GM19238 (cell line): ENCODE measurements around the gene B4GALNT3.

Source experiments
- DNase-seq: peaks from one replicate; pipeline ENCODE4 v3.0.0; 2011; ENCODE audit warnings: low spot score; ENCODE audit not compliant: insufficient read length

Gene B4GALNT3

GRCh38 chr12:591167-592023 is 131.7 kb downstream of the B4GALNT3 start:
- no peak for DNase-seq

- DNase-seq: no peak
These were observed 132.3 kb downstream of the B4GALNT3 start for GRCh38 chr12:592024-592505.

DNA sequence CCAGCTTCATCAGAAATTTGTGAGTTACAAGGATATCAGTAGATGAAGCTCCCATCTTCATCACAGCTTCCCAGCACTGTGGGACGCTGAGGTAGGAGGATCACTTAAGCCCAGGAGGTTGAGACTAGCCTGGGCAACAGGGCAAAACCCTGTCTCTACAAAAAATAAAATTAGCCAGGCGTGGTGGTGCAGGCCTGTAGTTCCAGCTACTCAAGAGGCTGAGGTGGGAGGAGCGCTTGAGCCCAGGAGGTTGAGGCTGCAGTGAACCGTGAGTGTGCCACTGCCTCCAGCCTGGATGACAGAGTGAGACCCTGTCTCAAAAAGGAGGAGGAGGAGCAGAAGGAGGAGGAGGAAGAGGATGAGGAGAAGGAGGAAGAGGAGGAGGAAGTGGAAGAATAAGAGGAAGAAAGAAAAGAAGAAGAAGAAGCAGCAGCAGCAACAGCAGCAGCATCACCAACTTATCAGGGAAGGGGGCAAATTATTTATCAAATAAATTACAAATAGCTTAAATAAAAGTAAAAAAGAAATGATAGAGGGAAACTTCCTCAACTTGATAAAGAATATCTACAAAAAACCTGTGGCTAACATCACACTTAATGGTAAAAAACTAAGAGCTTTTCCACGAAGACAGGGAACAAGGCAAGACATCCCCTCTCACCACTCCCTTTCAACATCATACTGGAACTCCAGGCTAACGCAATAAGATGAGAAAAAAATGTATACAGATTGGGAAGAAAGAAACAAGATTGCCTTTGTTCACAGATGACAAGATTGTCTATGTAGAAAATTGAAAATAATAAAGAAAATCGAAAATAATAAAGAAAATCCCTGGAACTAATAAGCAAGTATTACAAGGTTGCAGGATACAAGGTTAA is 133.9 kb downstream of the B4GALNT3 start:
- no peak for DNase-seq

GRCh38 chr12:597926-598568 is 138.3 kb downstream of the B4GALNT3 start:
- DNase-seq: no peak

GRCh38 chr12:599756-600155 is 140.0 kb downstream of the B4GALNT3 start:
- DNase-seq: no peak

DNA sequence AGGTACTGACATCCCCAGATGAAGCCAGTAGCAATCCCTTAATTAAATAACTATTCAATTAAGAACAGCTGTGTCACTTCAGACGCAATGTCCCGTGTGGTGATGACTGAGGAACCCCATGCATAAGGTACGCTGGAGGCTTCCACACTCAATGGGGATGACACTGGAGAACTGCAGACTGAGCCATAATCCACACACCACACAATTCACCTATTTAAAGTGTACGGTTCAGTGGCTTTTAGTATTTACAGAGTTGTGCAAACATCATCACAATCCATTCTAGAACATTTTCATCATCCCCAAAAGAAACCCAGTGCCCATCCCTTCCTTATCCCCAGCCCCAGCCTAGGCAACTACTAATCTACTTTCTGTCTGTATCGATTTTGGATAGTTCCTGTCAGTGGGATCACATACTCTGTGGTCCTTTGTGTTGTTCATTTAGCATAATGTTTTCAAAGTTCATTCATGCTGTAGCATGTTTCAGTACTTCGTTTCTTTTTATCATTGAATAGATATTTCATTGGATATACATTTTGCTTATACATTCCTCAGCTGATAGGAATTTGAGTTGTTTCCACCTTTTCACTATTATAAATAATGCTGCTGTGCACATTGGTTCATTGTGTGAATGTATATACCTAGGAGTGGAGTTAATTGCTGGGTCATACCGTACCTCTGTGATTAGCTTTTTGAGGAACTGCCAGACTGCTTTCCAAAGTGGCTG is 142.4 kb downstream of the B4GALNT3 start:
- no peak for DNase-seq

- no peak for DNase-seq
These were observed 142.9 kb downstream of the B4GALNT3 start for GRCh38 chr12:602700-603068.

- DNase-seq: no peak
These were observed 145.2 kb downstream of the B4GALNT3 start for GRCh38 chr12:604956-605355.

DNA sequence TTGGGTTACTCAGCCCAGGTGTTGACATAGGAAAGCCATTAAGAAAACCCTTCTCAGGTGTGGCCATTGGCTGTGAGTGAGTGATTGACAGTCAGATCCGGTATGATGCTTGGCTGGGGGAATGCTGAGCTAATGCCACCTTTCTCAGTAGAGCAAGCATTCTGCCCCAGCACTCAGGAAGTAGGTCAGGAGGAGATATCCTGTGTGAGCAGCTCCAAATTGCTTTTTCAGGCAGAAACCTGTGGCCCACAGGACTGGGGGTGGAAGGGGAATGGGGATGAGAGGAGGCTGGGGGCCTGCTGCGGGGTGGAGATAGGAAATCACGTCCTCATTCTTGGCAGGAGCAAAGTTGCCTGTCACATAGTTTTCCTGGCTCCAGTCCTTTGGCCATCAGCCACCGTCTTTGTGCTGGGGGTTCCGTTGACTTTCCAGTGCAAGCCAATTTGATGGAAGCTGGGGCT is 147.8 kb downstream of the B4GALNT3 start:
- DNase-seq: no peak

GRCh38 chr12:608413-608812 is 148.7 kb downstream of the B4GALNT3 start:
- no peak for DNase-seq

GRCh38 chr12:608921-609320 is 149.2 kb downstream of the B4GALNT3 start:
- no peak for DNase-seq

DNA sequence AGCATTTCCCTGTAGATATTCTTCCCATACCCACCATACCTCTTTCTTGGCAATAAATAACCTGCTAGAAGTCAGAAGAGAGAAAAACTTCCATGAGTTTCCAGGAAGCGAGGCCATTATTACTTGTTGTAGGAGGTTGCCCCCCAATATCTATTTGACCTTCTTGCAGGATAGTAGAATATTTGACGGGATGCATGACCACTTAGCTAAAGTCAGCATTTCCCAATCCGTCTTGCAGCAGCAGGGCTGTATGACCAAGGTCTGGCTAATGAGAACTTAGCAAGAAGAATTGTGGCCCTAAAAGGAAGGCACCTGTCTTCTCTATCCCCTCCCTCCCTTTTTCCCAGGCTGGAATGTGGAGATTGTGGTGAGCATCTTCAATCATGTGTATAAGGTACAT is 152.0 kb downstream of the B4GALNT3 start:
- DNase-seq: no peak

GRCh38 chr12:612293-612692 is 152.6 kb downstream of the B4GALNT3 start:
- no peak for DNase-seq

GRCh38 chr12:612886-613285 is 153.1 kb downstream of the B4GALNT3 start:
- DNase-seq: no peak
